ENCODE measurements around the gene SKP1.

Gene SKP1

DNA sequence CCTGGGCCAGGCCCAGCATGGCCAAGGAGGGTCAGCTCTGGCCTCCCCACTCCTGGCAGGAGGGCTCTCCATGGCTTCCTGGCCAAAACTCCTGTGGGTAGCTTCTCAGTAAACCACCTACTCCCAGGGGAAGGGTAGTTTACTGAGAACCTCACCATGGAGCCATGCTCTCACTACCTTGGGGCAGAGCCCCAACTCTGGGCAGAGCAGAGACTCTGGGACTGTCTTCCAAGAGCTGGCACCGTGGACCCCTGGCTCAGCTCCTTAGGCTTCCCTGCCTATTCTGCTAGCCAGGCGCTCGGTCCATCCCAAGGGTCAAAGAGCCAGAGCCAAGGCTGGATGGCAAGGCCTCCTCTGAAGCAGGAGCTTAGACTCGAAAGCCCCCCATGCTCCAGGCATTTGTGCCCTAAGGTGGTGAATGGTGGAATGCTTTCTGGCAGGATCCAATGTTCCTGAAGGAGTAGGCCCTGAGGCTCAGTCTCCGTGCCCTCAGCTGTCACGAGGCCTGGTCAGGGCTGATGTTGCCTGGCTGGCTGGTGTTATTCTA is 42.7 kb downstream of the SKP1 start:
- Mint-ChIP-seq H3K4me3 (no peak overlapping the region), H3K27me3 (ENCODE audit: low read depth) (peaks cover 8% of the 10 kb centered on the region), H3K9me3 (no peaks in the 10 kb centered on the region)

DNA sequence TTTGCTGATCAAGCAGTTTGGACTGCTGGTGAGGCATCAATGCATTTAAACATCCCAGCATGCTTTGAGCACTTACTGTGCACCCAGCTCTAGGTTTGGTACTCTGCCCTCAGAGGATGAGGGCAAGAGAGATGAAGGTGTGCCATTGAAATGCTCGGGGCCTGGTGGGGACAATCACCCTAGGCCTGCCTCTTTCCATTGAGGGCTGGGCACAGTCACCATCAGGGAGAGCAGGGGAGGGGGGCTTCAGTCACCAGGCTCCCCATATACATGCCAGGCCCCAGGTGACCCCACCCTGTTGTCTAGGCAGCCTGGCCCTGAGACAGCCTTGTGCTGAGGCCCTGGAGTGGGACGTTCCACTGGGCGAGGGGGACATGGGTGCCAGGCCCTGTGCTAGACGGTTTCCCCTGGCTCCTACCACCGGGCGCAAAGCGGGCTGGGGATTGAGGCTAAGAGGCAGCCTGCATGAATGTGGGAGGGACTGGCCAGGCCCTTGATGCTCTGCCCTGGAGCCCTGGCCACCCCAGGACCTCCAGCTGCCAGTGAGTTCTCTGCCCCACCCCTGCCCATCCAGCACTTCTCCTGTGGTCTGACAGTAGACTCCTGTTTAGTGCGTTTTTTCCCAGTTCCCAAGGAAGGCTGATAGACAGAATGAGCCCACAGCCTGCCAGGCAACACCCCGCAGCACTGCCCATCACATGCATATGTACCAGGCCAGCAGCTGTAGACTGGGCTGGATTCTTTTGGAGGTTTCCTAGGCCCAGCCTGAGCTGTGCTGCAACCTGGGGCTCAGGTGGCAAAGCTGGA is 43.4 kb downstream of the SKP1 start:
- peak overlapping the region; percentile 90 for H3K27ac Mint-ChIP-seq
- peaks cover 29% of the 10 kb centered on the region for H3K36me3 Mint-ChIP-seq (ENCODE audit: low read depth)
- no peak for DNase-seq (ENCODE audit: low spot score)
- no peaks in the 10 kb centered on the region for H3K9me3 Mint-ChIP-seq
- H3K4me1 Mint-ChIP-seq (ENCODE audit: low read depth) = peaks cover 64% of the 10 kb centered on the region
- H3K4me3 Mint-ChIP-seq = peak overlapping the region; percentile 59
- H3K27me3 Mint-ChIP-seq (ENCODE audit: low read depth) = peaks cover 8% of the 10 kb centered on the region

More for the DNA sequence above, 42.7 kb downstream of the SKP1 start:
- Mint-ChIP-seq H3K4me1 (ENCODE audit: low read depth) (peaks cover 65% of the 10 kb centered on the region), H3K36me3 (ENCODE audit: low read depth) (peaks cover 29% of the 10 kb centered on the region), H3K27ac (no peak overlapping the region)
- no peak for DNase-seq (ENCODE audit: low spot score)

DNA sequence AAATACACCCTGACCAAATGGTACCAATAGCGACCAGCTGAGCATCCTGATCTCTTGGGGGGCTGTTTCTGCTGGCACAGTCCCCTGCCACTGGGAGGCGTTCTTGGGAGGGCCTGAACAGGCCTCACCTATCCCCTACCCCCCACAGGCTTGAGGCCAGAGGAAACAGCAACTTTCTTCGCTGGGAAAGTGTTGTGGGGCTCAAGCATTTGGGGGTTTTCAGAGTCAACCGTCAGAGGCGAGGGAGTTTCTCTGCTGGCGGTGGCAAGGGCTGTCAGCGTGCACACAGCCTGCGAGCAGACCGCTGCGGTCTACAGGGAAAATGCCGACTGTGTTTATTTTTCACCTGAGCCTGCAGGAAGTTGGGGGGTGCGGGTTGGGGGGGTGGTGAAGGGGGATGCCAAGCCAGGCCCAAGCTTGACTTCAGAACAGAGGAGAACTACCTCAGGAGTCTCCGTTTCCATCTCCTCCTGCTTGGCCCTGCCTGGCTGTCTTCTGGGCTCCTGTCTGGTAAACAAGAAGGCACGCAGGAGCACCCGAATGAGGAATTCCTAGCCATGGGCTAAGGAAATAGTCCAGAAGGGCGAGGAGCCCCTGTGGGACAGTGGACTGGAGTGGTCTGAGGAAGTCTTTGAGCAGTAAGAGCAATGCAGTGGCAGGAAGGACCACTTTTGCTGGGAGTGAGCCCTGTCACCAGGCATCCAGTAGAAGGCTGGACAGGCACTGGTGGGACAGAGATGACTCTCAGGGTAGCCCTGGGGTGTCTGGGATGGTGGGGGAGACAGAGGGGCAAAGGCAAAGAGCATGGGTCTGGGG is 44.2 kb downstream of the SKP1 start:
- peak; percentile 65 for DNase-seq (ENCODE audit: low spot score)

DNA sequence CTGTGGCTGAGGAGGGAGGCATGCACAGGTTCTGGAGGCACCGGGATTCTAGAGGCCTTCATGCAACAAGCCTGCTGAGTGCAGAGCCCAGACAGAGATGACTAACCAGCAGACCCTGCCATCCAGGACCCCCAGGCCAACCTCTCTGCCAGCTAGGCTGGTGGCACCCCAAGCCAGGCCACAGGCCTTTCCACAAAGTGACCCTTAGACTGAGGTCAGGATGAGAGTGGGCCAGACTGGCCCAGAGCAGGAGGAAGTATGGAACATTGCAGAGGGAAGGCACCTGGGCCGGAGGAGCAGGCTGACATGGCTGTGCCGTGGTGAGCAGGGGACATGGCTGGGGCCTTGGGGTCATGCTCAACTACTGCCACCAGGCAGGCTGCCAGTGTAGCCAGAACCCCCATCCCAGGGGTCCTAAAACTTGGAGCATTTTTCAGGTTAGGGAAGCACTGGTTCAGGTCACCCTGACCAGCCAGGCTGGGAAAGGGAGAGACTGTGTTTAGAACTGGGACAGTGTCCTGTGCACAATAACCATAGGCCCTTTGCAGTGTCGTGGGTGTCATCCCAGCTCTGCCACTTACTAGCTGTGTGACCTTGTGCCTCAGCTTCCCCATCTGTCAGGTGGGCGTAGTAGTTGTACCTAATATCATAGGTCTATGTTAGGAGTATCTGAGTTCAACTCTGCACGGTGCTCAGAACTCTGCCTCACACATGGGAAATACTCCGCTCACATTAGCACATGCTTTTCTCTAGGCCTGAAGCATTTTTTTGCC is 45.0 kb downstream of the SKP1 start:
- H3K4me3 Mint-ChIP-seq = peak overlapping the region; percentile 59
- H3K36me3 Mint-ChIP-seq (ENCODE audit: low read depth) = peaks cover 28% of the 10 kb centered on the region

More for the DNA sequence above, 44.2 kb downstream of the SKP1 start:
- H3K9me3 Mint-ChIP-seq = no peaks in the 10 kb centered on the region
- H3K27ac Mint-ChIP-seq = peak overlapping the region; percentile 90
- H3K4me1 Mint-ChIP-seq (ENCODE audit: low read depth) = peaks cover 59% of the 10 kb centered on the region
- peaks cover 8% of the 10 kb centered on the region for H3K27me3 Mint-ChIP-seq (ENCODE audit: low read depth)
- H3K4me3 Mint-ChIP-seq = peak overlapping the region; percentile 59
- H3K36me3 Mint-ChIP-seq (ENCODE audit: low read depth) = peaks cover 28% of the 10 kb centered on the region

DNA sequence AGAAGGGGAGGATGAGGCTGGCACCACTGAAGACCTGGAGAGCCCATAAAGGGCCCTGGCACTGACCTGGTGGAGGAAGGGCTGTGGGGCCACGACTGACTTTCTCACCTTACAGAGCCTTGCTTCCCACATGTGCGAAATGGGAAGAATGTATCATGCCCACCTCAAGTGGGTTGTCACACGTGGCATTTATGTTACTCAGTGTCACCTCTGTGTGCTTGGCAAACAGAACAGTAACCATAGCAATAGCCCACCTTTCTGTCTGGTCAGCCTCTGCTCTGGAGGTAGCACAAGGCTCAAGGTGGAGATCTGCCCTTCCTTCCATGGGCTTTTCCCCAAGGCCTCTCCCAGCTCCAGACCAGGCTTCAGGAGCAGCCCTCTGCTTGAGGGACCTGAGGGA is 45.6 kb downstream of the SKP1 start:
- peaks cover 54% of the 10 kb centered on the region for H3K4me1 Mint-ChIP-seq (ENCODE audit: low read depth)
- DNase-seq (ENCODE audit: low spot score) = peak; percentile 30
- peak overlapping the region; percentile 90 for H3K27ac Mint-ChIP-seq
- no peaks in the 10 kb centered on the region for H3K9me3 Mint-ChIP-seq
- peaks cover 8% of the 10 kb centered on the region for H3K27me3 Mint-ChIP-seq (ENCODE audit: low read depth)
- H3K36me3 Mint-ChIP-seq (ENCODE audit: low read depth) = peaks cover 29% of the 10 kb centered on the region
- H3K4me3 Mint-ChIP-seq = no peak overlapping the region

More for the DNA sequence above, 45.0 kb downstream of the SKP1 start:
- Mint-ChIP-seq H3K9me3 (no peaks in the 10 kb centered on the region), H3K27me3 (ENCODE audit: low read depth) (peaks cover 8% of the 10 kb centered on the region), H3K27ac (peak overlapping the region; percentile 90), H3K4me1 (ENCODE audit: low read depth) (peaks cover 57% of the 10 kb centered on the region)
- no peak for DNase-seq (ENCODE audit: low spot score)

DNA sequence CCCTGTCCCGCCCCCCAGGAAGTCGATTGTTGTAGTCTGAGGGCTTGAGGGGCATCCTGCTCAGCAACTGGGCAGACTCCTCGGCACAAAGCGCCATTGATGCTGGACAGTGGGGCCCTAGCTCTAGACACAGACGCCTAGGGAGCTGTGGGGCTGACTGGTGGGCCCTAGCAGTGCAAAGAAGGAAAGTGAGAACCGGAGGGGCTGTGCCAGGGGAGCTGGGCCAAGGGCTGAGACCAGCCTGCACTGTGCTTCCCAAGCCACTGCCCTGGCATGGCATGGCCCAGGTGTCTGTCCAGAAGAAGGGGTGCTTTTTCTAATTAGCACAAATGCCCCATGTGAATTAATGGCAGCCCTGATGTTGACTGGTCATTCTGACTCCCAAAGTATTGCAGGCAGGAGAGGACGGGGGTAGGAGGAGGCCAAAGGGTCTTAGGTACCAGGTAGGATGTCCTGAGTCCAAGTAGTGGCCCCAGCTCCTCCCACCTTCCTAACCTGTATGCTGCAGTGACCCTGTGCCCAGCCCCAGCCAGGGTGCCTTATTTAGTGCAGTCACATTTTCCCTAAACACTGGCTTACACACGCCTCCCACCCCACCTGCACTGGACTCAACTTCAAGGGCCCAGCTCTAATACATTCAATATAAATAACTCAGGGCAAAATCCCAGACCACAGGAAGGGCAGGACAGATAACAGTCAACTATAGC is 46.4 kb downstream of the SKP1 start:
- Mint-ChIP-seq H3K36me3 (ENCODE audit: low read depth) (peaks cover 23% of the 10 kb centered on the region), H3K4me1 (ENCODE audit: low read depth) (peaks cover 50% of the 10 kb centered on the region), H3K4me3 (no peak overlapping the region), H3K27me3 (ENCODE audit: low read depth) (peaks cover 3% of the 10 kb centered on the region), H3K9me3 (no peaks in the 10 kb centered on the region), H3K27ac (peak overlapping the region; percentile 90)
- DNase-seq (ENCODE audit: low spot score) = no peak

DNA sequence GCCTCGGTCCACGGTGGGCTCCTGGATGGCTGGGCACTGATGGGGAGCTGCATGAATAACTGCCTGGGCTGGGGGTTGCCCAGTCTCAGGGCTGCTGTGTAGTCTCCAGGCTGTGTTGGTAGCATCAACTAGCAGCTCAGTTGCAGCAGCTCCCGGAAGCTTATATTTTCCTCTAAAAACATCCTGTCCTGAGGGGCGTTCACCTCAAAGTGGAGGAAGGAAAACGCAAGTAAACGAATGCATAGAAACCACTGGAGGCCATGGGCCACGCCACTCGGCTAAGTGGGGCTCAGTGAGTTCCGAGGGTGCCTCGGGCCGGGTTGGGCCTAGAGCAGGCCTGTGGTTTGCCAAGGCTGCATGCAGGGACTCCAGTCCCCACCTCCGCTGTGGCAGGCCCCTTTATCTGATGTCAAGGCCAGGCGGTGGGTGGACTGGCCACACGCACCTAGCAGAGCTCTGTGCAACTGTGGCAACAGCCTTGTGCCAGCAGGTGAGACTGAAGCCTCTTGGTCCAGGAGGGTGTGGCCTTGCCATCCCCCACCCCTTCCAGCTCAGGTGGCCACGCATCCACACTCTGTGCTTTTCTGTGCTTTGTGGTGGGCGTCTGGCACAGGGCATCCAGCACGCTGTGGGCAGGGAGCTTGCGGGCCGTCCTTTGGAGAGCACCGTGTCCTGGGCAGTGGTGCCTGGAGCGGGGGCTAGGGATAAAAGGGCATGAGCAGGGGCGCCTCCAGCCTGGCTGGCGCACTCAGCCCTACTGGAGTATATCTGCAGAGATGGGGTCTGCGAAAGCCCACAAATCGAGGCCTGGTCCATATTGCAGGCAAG is 47.1 kb downstream of the SKP1 start:
- H3K36me3 Mint-ChIP-seq (ENCODE audit: low read depth) = peaks cover 19% of the 10 kb centered on the region
- peaks cover 2% of the 10 kb centered on the region for H3K27me3 Mint-ChIP-seq (ENCODE audit: low read depth)
- H3K4me1 Mint-ChIP-seq (ENCODE audit: low read depth) = peaks cover 47% of the 10 kb centered on the region
- no peaks in the 10 kb centered on the region for H3K9me3 Mint-ChIP-seq
- H3K27ac Mint-ChIP-seq = peak overlapping the region; percentile 83
- DNase-seq (ENCODE audit: low spot score) = no peak
- H3K4me3 Mint-ChIP-seq = peak overlapping the region; percentile 81

DNA sequence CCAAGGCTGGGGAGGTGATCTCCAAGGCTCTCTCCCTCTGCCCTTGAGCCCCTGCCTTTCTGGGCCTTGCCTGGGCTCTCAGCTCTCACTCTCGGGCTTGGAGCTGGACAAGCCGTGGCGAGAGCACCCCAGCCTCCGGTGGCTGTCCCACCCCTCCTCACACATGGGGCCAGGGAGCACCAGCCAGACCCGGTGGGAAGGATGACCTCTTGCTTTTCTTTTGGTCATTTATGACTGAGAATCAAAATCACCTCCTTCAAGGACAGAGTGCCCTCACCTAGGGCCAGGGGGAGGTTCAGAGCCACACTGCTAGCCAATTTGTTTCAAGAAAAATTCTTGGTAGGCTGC is 48.1 kb downstream of the SKP1 start:
- Mint-ChIP-seq H3K27me3 (ENCODE audit: low read depth) (peaks cover 4% of the 10 kb centered on the region), H3K9me3 (no peaks in the 10 kb centered on the region), H3K27ac (peak overlapping the region; percentile 83), H3K36me3 (ENCODE audit: low read depth) (peaks cover 19% of the 10 kb centered on the region), H3K4me1 (ENCODE audit: low read depth) (peaks cover 46% of the 10 kb centered on the region), H3K4me3 (peak overlapping the region; percentile 81)
- no peak for DNase-seq (ENCODE audit: low spot score)

DNA sequence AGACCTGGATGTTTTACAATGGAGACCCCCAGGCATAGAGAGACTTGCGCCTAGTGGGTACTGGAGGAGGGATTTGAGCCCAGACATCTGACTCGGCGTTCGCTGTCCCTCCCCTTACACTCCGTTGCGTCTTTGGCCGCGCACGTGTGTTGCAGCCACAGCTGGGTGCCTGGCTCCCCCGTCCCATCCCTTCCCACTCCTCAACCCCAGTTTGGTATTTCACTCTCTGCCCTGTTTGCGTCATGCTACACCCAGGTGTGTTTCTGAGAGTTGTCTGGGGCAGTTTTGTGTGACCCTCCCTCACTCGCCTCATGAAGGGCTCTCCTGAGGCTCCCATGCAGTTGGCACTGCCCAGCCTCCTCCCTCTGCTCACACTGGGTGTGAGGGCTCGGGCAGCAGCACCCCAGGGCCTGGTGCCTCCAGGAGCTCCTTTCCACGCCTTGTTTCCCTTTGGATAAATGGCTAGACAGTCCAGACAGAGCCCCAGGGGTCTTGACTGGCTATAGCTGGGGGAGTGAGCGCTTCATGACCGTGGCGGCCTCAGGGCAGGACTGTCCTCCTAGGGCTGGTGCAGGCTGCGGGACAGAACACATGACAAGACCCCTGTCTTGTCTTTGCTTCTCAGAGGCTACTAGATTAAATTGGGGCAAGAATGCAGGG is 48.6 kb downstream of the SKP1 start:
- H3K27ac Mint-ChIP-seq = peak overlapping the region; percentile 31
- peaks cover 20% of the 10 kb centered on the region for H3K36me3 Mint-ChIP-seq (ENCODE audit: low read depth)
- peaks cover 46% of the 10 kb centered on the region for H3K4me1 Mint-ChIP-seq (ENCODE audit: low read depth)
- H3K4me3 Mint-ChIP-seq = peak overlapping the region; percentile 81
- H3K9me3 Mint-ChIP-seq = no peaks in the 10 kb centered on the region
- DNase-seq (ENCODE audit: low spot score) = no peak
- H3K27me3 Mint-ChIP-seq (ENCODE audit: low read depth) = peaks cover 8% of the 10 kb centered on the region

DNA sequence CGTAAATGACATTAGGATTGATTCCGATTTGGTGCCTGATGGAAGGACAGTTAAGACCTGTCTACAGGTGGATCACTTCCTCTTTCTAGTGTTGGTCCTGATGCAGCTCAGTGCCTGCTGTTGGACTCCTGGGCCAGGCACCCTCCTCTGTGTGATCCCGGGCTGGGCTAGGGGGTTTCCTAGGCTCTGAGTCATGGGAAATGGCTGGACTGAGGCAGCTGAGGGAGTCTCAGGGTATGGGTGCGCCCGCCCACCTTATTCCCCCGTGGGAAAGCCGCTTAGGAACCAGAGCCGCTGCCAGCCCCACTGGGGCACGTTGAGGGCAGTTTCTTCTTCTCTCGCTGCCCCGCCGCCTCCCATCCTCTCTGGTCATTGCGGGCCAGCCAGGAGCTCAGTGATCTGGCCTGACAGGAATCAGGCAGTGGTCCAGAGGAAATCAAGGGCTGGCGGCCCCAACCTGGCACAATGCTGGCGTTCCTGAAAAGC is 49.3 kb downstream of the SKP1 start:
- H3K27me3 Mint-ChIP-seq (ENCODE audit: low read depth) = peaks cover 8% of the 10 kb centered on the region
- H3K9me3 Mint-ChIP-seq = no peaks in the 10 kb centered on the region
- H3K4me3 Mint-ChIP-seq = no peak overlapping the region
- DNase-seq (ENCODE audit: low spot score) = no peak
- H3K4me1 Mint-ChIP-seq (ENCODE audit: low read depth) = peaks cover 44% of the 10 kb centered on the region
- no peak overlapping the region for H3K27ac Mint-ChIP-seq
- peaks cover 19% of the 10 kb centered on the region for H3K36me3 Mint-ChIP-seq (ENCODE audit: low read depth)

DNA sequence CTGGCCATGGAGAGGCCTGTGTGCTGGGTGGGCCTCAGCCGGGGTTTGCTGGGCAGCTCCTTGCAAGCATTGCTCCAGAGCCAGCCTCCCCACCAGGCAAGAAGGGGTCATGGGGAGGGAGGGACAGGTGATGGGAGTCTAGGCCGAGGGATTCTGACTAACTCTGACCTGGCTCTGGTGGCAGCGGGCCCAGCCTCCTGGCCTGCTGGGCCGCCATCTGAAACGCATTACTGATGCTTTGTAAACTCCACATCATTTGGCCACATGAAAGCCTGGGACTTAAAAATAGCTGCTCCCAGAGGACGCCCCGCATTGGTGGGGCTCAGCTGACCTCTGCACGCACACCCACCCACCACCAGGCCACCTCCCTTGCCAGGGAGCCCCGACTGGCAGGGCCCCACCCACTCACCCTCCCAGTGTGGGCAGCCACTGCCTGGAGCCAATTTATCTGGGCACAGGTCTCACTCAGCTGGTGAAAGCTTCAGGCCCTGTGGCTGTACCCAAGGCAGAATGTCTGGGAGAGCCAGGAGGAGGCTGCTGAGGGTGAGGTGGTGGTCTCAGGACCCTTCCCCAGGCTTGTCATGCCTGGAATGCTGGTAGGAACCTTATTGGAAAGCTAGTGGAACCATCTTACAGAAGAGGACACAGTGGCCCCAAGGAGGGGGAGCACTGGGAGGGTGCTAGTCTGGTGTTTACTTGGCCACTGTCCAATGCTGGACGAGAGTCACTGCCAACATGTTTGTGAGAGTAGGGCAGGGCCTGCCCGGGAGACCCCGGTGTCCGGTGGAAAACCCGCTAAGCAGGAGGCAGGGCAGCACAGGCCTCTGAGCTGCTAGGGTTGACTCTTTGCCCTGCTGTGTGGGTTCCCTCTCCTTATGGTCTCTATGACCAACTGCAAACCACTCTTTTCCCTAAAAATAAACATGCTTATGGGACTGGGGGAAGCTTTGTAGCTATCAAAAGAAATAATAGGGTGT is 51.4 kb downstream of the SKP1 start:
- DNase-seq (ENCODE audit: low spot score) = no peak

More for the DNA sequence above, 51.4 kb downstream of the SKP1 start:
- H3K27me3 Mint-ChIP-seq (ENCODE audit: low read depth) = peaks cover 17% of the 10 kb centered on the region
- H3K36me3 Mint-ChIP-seq (ENCODE audit: low read depth) = peaks cover 23% of the 10 kb centered on the region
- H3K9me3 Mint-ChIP-seq = no peaks in the 10 kb centered on the region
- no peak overlapping the region for H3K27ac Mint-ChIP-seq
- no peak overlapping the region for H3K4me3 Mint-ChIP-seq
- H3K4me1 Mint-ChIP-seq (ENCODE audit: low read depth) = peaks cover 27% of the 10 kb centered on the region
